Keratinocyte (primary cell): ENCODE measurements around the gene FBXL13.
"Not testable (repeated sequence)": the region's sequence is repeated elsewhere in the genome, so short reads cannot be mapped to it uniquely, and the experiment has no call there.

ENCODE experiments used
- CTCF ChIP-seq, 3 experiments: IDR thresholded peaks in 1 of 3; conservative IDR thresholded peaks in 1 of 3; optimal IDR thresholded peaks in 1 of 3; 2 replicates in 2 of 3; 3 replicates in 1 of 3; pipeline versions ENCODE3 to v1.5.1; 2011; ENCODE audit warnings: low read length in 3 of 3, mild to moderate bottlenecking in 3 of 3, moderate library complexity in 2 of 3, control low read depth in 1 of 3, inconsistent platforms in 1 of 3; ENCODE audit not compliant: insufficient read depth in 2 of 3; ENCODE audit errors: extremely low read depth in 1 of 3
- EZH2 ChIP-seq: IDR thresholded peaks from one replicate; pipeline ENCODE4 v1.6.1; 2012; ENCODE audit warnings: inconsistent platforms, mild to moderate bottlenecking, low read length, moderate library complexity

GRCh38 chr7:102769657-102770192 lies 304.9 kb downstream of the FBXL13 start:
- not testable (repeated sequence) for TF ChIP-seq CTCF (optimal IDR thresholded peaks at IDR 0.05 in 1 of 3, IDR thresholded peaks at IDR 0.05 in 1 of 3, conservative IDR thresholded peaks at IDR 0.05 in 1 of 3; ENCODE audit: extremely low read depth in 1 of 3, insufficient read depth in 2 of 3, low read length in 3 of 3); EZH2
